ENCODE data around the gene LRRC45. TPM values are rescaled to one million over a fixed set of nuclear protein-coding genes. Genes with fewer than 3 reads are reported as not detected.

The LRRC45 gene
- total RNA-seq, 1 donor from 2014 or later: 29.4 TPM

DNA sequence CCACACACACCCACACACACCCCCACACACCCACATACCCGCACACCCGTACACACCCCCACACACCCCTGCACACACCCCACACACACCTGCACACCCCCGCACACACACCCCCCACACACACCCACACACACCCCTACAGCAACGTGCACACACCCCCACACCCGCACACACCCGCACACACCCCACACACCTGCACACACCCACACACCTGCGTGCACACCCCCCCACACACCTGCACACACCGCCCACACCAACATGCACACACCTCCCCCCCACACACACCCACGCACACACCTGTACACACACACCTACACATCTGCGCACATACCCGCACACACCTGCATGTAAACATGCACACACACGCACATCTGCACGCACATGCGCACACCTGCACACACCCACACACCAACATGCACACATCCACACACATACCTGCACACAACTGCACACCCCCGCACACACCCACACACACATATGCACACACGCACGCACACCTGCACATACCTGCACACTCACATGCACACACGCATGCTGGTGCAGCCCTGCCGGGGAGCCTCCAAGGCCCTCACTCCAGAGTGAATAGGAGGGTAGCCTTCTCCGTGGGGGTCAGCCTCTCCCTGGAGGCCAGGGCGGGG lies 38.2 kb upstream of the LRRC45 start:
- DNase-seq (ENCODE audit: extremely low spot score, unreplicated experiment): no peak
- H3K27ac Mint-ChIP-seq: no peak overlapping the region
- no peaks in the 10 kb centered on the region for H3K4me1 Mint-ChIP-seq (ENCODE audit: unreplicated experiment)
- H3K9me3 Mint-ChIP-seq: no peaks in the 10 kb centered on the region
- TF ChIP-seq, protein P1, sequence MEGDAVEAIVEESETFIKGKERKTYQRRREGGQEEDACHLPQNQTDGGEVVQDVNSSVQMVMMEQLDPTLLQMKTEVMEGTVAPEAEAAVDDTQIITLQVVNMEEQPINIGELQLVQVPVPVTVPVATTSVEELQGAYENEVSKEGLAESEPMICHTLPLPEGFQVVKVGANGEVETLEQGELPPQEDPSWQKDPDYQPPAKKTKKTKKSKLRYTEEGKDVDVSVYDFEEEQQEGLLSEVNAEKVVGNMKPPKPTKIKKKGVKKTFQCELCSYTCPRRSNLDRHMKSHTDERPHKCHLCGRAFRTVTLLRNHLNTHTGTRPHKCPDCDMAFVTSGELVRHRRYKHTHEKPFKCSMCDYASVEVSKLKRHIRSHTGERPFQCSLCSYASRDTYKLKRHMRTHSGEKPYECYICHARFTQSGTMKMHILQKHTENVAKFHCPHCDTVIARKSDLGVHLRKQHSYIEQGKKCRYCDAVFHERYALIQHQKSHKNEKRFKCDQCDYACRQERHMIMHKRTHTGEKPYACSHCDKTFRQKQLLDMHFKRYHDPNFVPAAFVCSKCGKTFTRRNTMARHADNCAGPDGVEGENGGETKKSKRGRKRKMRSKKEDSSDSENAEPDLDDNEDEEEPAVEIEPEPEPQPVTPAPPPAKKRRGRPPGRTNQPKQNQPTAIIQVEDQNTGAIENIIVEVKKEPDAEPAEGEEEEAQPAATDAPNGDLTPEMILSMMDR (conservative IDR thresholded peaks at IDR 0.05): no peak
- no peaks in the 10 kb centered on the region for H3K27me3 Mint-ChIP-seq
- H3K36me3 Mint-ChIP-seq: peaks cover 7% of the 10 kb centered on the region
- no peak overlapping the region for H3K4me3 Mint-ChIP-seq

GRCh38 chr17:81986606-81987005 lies 36.5 kb upstream of the LRRC45 start:
- DNase-seq (ENCODE audit: extremely low spot score, unreplicated experiment): no peak
- Mint-ChIP-seq H3K9me3 (no peaks in the 10 kb centered on the region), H3K27ac (no peak overlapping the region), H3K4me1 (ENCODE audit: unreplicated experiment) (no peaks in the 10 kb centered on the region), H3K4me3 (no peak overlapping the region), H3K36me3 (peaks cover 9% of the 10 kb centered on the region), H3K27me3 (no peaks in the 10 kb centered on the region)
- TF ChIP-seq, protein P1 (conservative IDR thresholded peaks at IDR 0.05): no peak

GRCh38 chr17:81987161-81987770 lies 35.8 kb upstream of the LRRC45 start:
- no peak overlapping the region for H3K4me3 Mint-ChIP-seq
- TF ChIP-seq, protein P1 (conservative IDR thresholded peaks at IDR 0.05): no peak
- H3K36me3 Mint-ChIP-seq: peaks cover 9% of the 10 kb centered on the region
- no peaks in the 10 kb centered on the region for H3K27me3 Mint-ChIP-seq
- no peaks in the 10 kb centered on the region for H3K9me3 Mint-ChIP-seq
- H3K4me1 Mint-ChIP-seq (ENCODE audit: unreplicated experiment): no peaks in the 10 kb centered on the region
- no peak for DNase-seq (ENCODE audit: extremely low spot score, unreplicated experiment)
- no peak overlapping the region for H3K27ac Mint-ChIP-seq

DNA sequence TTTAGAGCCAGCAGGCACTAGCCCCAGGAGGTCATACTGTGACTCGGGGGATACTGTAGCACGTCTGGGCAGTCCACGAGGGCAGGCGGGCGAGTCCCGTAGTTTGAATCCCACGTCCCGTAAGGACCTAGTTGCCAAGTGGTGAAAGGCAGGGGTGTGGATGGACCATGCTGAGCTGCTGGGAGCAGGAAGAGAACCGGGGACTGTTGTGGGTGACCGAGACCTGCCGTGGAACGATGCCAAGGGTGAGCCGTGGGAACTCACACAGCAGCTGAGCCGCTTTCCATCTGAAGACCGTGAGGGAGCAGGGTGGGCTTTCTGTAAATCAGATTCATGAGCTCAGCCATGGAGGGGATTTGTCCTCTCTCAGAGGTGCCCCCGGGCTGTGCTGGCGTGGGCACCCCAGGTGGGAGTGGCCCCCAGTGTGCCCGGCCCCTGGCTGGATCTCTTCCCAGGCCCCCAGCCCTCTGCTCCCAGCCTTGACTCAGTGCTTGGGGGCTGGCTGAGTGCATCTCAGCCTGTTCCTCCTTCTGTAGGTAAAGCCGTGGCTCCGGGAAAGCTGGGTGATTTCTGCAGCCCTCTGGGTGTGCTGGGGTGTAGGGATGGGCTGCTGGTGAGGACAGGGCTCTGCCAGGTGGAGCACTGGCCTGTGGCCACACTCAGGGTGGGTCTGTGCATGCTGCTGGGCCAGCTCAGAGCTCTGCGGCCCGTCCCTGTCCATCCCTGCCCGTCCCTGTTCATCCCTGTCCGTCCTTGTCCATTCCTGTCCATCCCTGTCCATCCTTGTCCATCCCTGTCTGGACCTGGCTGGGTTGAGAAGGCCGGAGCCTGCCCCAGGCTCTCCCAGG lies 32.0 kb upstream of the LRRC45 start:
- Mint-ChIP-seq H3K27me3 (no peaks in the 10 kb centered on the region), H3K9me3 (no peaks in the 10 kb centered on the region), H3K4me3 (no peak overlapping the region), H3K4me1 (ENCODE audit: unreplicated experiment) (peaks cover 10% of the 10 kb centered on the region), H3K36me3 (peaks cover 5% of the 10 kb centered on the region), H3K27ac (peak overlapping the region; percentile 59)
- DNase-seq (ENCODE audit: extremely low spot score, unreplicated experiment): no peak
- TF ChIP-seq, protein P1 (conservative IDR thresholded peaks at IDR 0.05): no peak

DNA sequence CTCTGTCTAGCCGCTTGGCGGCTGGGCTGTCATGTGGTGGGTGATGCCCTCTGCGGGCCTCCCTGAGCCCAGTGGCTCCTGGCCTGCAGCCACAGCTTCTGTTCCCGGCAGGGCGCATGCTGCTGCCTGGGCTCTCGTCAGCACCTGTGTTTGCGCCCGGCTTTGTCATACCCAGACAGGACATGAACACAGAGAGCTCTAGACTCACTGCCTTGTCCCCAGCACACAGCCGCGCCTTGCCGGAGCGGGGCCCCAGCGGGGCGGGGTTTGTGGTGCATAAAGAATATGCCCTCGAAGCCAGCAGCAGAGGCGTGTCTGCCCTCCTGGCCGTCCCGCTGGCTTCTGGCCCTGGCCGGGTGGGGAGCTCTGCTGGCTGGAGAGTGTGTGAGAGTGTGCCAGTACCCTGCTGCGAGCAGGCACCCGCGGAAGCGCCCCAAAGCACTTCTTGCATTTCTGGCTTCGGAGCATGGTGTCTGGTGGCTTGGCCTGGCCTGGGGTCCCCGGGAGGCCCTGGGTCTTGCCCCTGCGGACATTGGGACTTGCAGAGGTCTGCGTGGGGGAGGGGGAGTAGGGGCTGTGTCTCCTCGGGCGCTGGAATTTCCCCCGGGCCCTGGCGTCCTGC lies 31.3 kb upstream of the LRRC45 start:
- peak overlapping the region; percentile 47 for H3K4me3 Mint-ChIP-seq
- no peak overlapping the region for H3K27ac Mint-ChIP-seq

More for the DNA sequence above, 31.3 kb upstream of the LRRC45 start:
- Mint-ChIP-seq H3K9me3 (no peaks in the 10 kb centered on the region), H3K27me3 (no peaks in the 10 kb centered on the region), H3K4me1 (ENCODE audit: unreplicated experiment) (peaks cover 10% of the 10 kb centered on the region), H3K36me3 (peaks cover 5% of the 10 kb centered on the region)
- TF ChIP-seq, protein P1 (conservative IDR thresholded peaks at IDR 0.05): no peak
- DNase-seq (ENCODE audit: extremely low spot score, unreplicated experiment): peak; percentile 79
